ENCODE measurements around the gene ARHGAP15. TPM values are rescaled to one million over a fixed set of nuclear protein-coding genes. Genes with fewer than 3 reads are reported as not detected.

The ARHGAP15 gene
- total and polyA plus RNA-seq, 2 experiments from 2014 or later = 0.26 TPM; not detected in 1

GRCh38 chr2:143616452-143616851 is 487.2 kb downstream of the ARHGAP15 start:
- ATAC-seq (no peak), DNase-seq (ENCODE audit: low spot score) (no peak)
- peaks cover 8% of the 10 kb centered on the region; the same call in 1 of the 2 replicates for H3K9me2 ChIP-seq (ENCODE audit: insufficient read depth)
- peaks cover 7% of the 10 kb centered on the region for H3K4me1 Mint-ChIP-seq
- H3K4me3 ChIP-seq = no peak overlapping the region
- H3K4me1 ChIP-seq (ENCODE audit: insufficient read depth) = peaks cover 8% of the 10 kb centered on the region; the same call in 1 of the 2 replicates
- no peak overlapping the region for H3K27ac Mint-ChIP-seq
- no peaks in the 10 kb centered on the region for H3K27me3 ChIP-seq (ENCODE audit: insufficient read depth)
- no peaks in the 10 kb centered on the region for H3K27me3 Mint-ChIP-seq (ENCODE audit: insufficient read depth, low read depth, poor library complexity)
- no peak overlapping the region for H2AFZ ChIP-seq
- no peaks in the 10 kb centered on the region for H3F3A ChIP-seq (replicated peaks; ENCODE audit: low read depth)
- no peak overlapping the region for H3K4me3 Mint-ChIP-seq
- no peaks in the 10 kb centered on the region for H3K79me2 ChIP-seq (replicated peaks; ENCODE audit: insufficient read depth)
- H4K20me1 ChIP-seq (replicated peaks; ENCODE audit: insufficient read depth) = no peaks in the 10 kb centered on the region
- H3K4me2 ChIP-seq = no peak overlapping the region
- H3K27ac ChIP-seq (ENCODE audit: low read depth) = no peak overlapping the region
- H3K36me3 Mint-ChIP-seq (ENCODE audit: low read depth) = no peaks in the 10 kb centered on the region
- no peaks in the 10 kb centered on the region for H3K36me3 ChIP-seq (ENCODE audit: insufficient read depth)
- TF ChIP-seq ZNF331 (CRISPR knock-in tag; IDR thresholded peaks at IDR 0.05; ENCODE audit: low read depth) (no peak), EZH2 (IDR thresholded peaks at IDR 0.05; ENCODE audit: low read depth, unreplicated experiment) (no peak), EZH2phosphoT487 (IDR thresholded peaks at IDR 0.05; ENCODE audit: unreplicated experiment) (no peak), STAT1 (IDR thresholded peaks at IDR 0.05; ENCODE audit: unreplicated experiment) (no peak), CREB1 (CRISPR knock-in tag; IDR thresholded peaks at IDR 0.05; ENCODE audit: low read depth) (no peak), NANOG (IDR thresholded peaks at IDR 0.05; ENCODE audit: borderline replicate concordance) (no peak), CTCF (conservative IDR thresholded peaks at IDR 0.05; ENCODE audit: low read depth in 2 of 2) (no peak), POLR2AphosphoS5 (IDR thresholded peaks at IDR 0.05; ENCODE audit: low read depth) (no peak), ZNF114 (CRISPR knock-in tag; IDR thresholded peaks at IDR 0.05) (no peak), REST (IDR thresholded peaks at IDR 0.05; ENCODE audit: unreplicated experiment) (no peak), JUNB (IDR thresholded peaks at IDR 0.05; ENCODE audit: unreplicated experiment) (no peak), ZNF462 (CRISPR knock-in tag; IDR thresholded peaks at IDR 0.05) (no peak)
- TF ChIP-seq, protein P1, sequence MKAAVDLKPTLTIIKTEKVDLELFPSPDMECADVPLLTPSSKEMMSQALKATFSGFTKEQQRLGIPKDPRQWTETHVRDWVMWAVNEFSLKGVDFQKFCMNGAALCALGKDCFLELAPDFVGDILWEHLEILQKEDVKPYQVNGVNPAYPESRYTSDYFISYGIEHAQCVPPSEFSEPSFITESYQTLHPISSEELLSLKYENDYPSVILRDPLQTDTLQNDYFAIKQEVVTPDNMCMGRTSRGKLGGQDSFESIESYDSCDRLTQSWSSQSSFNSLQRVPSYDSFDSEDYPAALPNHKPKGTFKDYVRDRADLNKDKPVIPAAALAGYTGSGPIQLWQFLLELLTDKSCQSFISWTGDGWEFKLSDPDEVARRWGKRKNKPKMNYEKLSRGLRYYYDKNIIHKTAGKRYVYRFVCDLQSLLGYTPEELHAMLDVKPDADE (IDR thresholded peaks at IDR 0.05) = no peak
- no peaks in the 10 kb centered on the region for H3K9me3 Mint-ChIP-seq

Measured in GM23338 (cell line).